Measurements from ENCODE around the gene MAN1A1.

DNA sequence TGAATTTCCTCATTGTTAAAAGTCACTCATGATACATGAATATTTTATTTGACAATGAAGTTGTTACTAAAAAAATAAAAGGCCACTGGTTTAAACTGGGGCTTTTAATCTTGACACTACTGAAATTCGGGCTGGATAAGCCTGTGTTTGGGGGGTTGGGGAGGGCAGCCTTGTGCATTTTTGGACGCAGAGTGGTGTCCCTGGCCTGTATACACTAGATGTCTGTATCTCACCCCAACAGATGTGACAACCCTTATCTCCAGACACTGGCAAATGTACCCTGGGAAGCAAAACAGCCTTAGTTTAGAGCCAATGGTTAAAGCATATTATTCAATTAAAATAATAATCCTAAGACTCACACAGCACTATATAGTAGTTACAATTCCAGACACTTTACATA lies 24.8 kb downstream of the MAN1A1 start:
- TF ChIP-seq EZH2 (IDR thresholded peaks at IDR 0.05), result no peak
- no peak for TF ChIP-seq POLR2AphosphoS5 (IDR thresholded peaks at IDR 0.05; ENCODE audit: borderline replicate concordance, low read depth, low read length)

Data from SK-N-MC (cell line).